HepG2 (cell line): ENCODE measurements around the gene PATL2. TPM values are rescaled to one million over a fixed set of nuclear protein-coding genes. Genes with fewer than 3 reads are reported as not detected.

Experiments
- AKAP8 ChIP-seq: sonication (generic); formaldehyde crosslinking; IDR thresholded peaks from 2 replicates; pipeline ENCODE4 v1.5.1; 2020; ENCODE audit warnings: mild to moderate bottlenecking, missing genetic modification reagents
- BCL6 ChIP-seq: IDR thresholded peaks from 2 replicates; pipeline ENCODE4 v1.6.1; 2016; ENCODE audit warnings: missing genetic modification reagents, missing compliant biosample characterization
- KAT2B ChIP-seq: fragments of 150-350 bp; IDR thresholded peaks from 2 replicates; pipeline ENCODE4 v1.6.1; 2014; ENCODE audit warnings: low read depth, low read length, borderline replicate concordance
- MED8 ChIP-seq: sonication (generic); formaldehyde crosslinking; IDR thresholded peaks from 2 replicates; pipeline ENCODE4 v1.8.1; 2023; ENCODE audit warnings: mild to moderate bottlenecking, missing genetic modification reagents; ENCODE audit not compliant: insufficient replicate concordance
- POLR2AphosphoS5 ChIP-seq: IDR thresholded peaks from 2 replicates; pipeline ENCODE4 v1.6.1; 2012; ENCODE audit warnings: low read depth, low read length
- RAD51 ChIP-seq: fragments of 450-650 bp; IDR thresholded peaks from 2 replicates; pipeline ENCODE4 v1.6.1; 2016; ENCODE audit warnings: borderline replicate concordance
- REL ChIP-seq: sonication (generic); formaldehyde crosslinking; conservative IDR thresholded peaks from 2 replicates; pipeline ENCODE4 v1.8.0; 2022; ENCODE audit warnings: mild to moderate bottlenecking, missing genetic modification reagents, moderate library complexity
- SOX5 ChIP-seq: IDR thresholded peaks from 2 replicates; pipeline ENCODE4 v1.6.1; 2016; ENCODE audit warnings: borderline replicate concordance
- XRCC5 ChIP-seq: fragments of 200-400 bp; formaldehyde crosslinking; optimal IDR thresholded peaks from 2 replicates; pipeline ENCODE3; 2017; ENCODE audit warnings: mild to moderate bottlenecking, low read length
- ZBTB7A ChIP-seq: sonication (generic); formaldehyde crosslinking; IDR thresholded peaks from 2 replicates; pipeline ENCODE4 v1.8.0; 2022; ENCODE audit warnings: mild to moderate bottlenecking, missing genetic modification reagents
- ZBTB8A ChIP-seq: sonication (generic); formaldehyde crosslinking; IDR thresholded peaks from 2 replicates; pipeline ENCODE4 v1.4.0; 2020; ENCODE audit warnings: mild to moderate bottlenecking, low read depth, missing genetic modification reagents, borderline replicate concordance
- ZFAT ChIP-seq: sonication (generic); formaldehyde crosslinking; conservative IDR thresholded peaks from 2 replicates; pipeline ENCODE4 v1.8.1; 2023; ENCODE audit warnings: missing genetic modification reagents, inconsistent platforms
- ZNF207 ChIP-seq: fragments of 450-650 bp; IDR thresholded peaks from 2 replicates; pipeline ENCODE4 v1.6.1; 2016; ENCODE audit warnings: antibody characterized with exemption, borderline replicate concordance
- ZNF253 ChIP-seq: sonication (generic); formaldehyde crosslinking; IDR thresholded peaks from 2 replicates; pipeline ENCODE4 v1.8.0; 2022; ENCODE audit warnings: mild to moderate bottlenecking, missing genetic modification reagents, borderline replicate concordance
- ZNF766 ChIP-seq: sonication (generic); formaldehyde crosslinking; IDR thresholded peaks from 2 replicates; pipeline ENCODE4 v1.5.0; 2020; ENCODE audit warnings: missing genetic modification reagents, borderline replicate concordance
- polyA plus RNA-seq, 8 experiments: library from polyadenylated mRNA; depleted of rRNA in 3 of 8; stranded (reverse) in 7 of 8; unstranded in 1 of 8; fragments of >200 nt; fragmentation: Illumina TruSeq in 4 of 8; extraction: Trizol in 4 of 8; gene quantifications; 2 replicates each; pipeline versions ENCODE4 v1.2.1 to v1.2.3, GENCODE V29; 2011 to 2016; ENCODE audit warnings: low read depth in 4 of 8, missing spikeins in 1 of 8, mixed read lengths in 1 of 8; ENCODE audit not compliant: insufficient read depth in 1 of 8
- total RNA-seq, 5 experiments: library from RNA; depleted of rRNA; stranded (reverse); fragments of >200 nt; fragmentation: Illumina TruSeq; extraction: Trizol; gene quantifications; 2 replicates each; pipeline ENCODE4 v1.2.3, GENCODE V29; 2016; ENCODE audit warnings: low read depth in 1 of 5
- TF ChIP-seq, protein P1 (sequence below): sonication (generic); formaldehyde crosslinking; IDR thresholded peaks from 2 replicates; pipeline ENCODE4 v1.9.0; 2022; ENCODE audit warnings: missing genetic modification reagents, mild to moderate bottlenecking, borderline replicate concordance
- TF ChIP-seq, protein P2 (sequence below): sonication (generic); formaldehyde crosslinking; IDR thresholded peaks from 2 replicates; pipeline ENCODE4 v1.5.0; 2020; ENCODE audit warnings: mild to moderate bottlenecking, missing genetic modification reagents
- TF ChIP-seq, protein P3 (sequence below): sonication (generic); formaldehyde crosslinking; IDR thresholded peaks from 2 replicates; pipeline ENCODE4 v1.4.0; 2020; ENCODE audit warnings: missing genetic modification reagents
- TF ChIP-seq, protein P4 (sequence below): IDR thresholded peaks from 2 replicates; pipeline ENCODE4 v1.6.1; 2016; ENCODE audit warnings: control low read depth
- TF ChIP-seq, protein P5 (sequence below): sonication (generic); formaldehyde crosslinking; IDR thresholded peaks from 2 replicates; pipeline ENCODE4 v1.8.1; 2023; ENCODE audit warnings: mild to moderate bottlenecking, missing genetic modification reagents, borderline replicate concordance
- TF ChIP-seq, protein P6 (sequence below): sonication (generic); formaldehyde crosslinking; conservative IDR thresholded peaks from 2 replicates; pipeline ENCODE4 v1.4.0; 2020; ENCODE audit warnings: missing genetic modification reagents

The PATL2 gene
- total and polyA plus RNA-seq, 2 of the 13 experiments (the other 11 are each of a cell fraction or from before 2014, with no cell fraction given) = 0.15 to 0.53 TPM

DNA sequence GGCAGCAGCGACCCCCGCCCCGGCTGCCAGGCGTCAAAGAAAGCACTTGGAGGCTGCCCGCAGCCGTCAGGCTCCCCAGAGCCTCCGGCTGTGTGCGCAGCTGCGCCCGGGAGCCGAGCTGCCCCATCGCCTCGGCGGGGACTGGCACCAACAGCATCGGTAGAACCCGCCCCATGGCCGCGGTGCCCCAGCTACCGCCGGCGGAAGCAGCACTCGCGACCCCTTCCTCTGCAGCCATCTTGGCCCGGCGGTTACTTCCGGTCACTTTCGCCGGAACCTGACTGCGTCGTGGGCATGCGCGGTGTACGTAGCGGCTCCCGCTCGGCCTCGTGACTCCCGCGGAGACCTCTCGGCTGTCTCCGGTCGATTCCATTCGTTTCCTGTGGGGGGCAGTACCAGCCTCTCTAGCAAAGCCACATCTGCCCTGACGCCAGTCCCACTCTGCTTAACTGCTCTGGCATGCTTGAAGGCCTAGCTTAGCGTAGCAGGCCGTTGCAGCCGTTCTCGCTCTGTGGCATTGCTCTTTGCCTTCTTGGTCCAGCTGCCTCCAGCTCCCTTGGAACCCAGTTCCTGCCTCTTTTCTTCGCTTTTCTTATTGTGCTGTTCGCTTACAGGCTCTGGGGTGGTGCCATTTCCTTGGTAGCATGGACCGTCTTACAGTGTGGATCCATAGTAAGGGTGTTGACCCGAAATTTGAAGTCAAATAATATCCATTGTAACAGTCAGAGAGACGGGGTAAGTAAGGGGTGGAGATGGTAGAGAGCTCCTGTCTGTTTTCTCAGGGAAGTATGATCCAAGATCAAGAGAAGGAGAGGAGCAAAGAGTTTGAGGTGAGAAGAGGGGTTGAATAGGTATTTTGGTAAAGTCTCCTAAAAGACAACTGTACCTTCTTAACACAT lies 47.5 kb downstream of the PATL2 start, which contains the start of gene SPG11 (continued):
- TF ChIP-seq, protein P1, sequence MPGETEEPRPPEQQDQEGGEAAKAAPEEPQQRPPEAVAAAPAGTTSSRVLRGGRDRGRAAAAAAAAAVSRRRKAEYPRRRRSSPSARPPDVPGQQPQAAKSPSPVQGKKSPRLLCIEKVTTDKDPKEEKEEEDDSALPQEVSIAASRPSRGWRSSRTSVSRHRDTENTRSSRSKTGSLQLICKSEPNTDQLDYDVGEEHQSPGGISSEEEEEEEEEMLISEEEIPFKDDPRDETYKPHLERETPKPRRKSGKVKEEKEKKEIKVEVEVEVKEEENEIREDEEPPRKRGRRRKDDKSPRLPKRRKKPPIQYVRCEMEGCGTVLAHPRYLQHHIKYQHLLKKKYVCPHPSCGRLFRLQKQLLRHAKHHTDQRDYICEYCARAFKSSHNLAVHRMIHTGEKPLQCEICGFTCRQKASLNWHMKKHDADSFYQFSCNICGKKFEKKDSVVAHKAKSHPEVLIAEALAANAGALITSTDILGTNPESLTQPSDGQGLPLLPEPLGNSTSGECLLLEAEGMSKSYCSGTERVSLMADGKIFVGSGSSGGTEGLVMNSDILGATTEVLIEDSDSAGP (CRISPR knock-in tag) = peak; percentile 95; the same call in 1 of the 2 replicates
- peak; percentile 67 for TF ChIP-seq ZBTB7A
- TF ChIP-seq KAT2B = no peak
- TF ChIP-seq, protein P2, sequence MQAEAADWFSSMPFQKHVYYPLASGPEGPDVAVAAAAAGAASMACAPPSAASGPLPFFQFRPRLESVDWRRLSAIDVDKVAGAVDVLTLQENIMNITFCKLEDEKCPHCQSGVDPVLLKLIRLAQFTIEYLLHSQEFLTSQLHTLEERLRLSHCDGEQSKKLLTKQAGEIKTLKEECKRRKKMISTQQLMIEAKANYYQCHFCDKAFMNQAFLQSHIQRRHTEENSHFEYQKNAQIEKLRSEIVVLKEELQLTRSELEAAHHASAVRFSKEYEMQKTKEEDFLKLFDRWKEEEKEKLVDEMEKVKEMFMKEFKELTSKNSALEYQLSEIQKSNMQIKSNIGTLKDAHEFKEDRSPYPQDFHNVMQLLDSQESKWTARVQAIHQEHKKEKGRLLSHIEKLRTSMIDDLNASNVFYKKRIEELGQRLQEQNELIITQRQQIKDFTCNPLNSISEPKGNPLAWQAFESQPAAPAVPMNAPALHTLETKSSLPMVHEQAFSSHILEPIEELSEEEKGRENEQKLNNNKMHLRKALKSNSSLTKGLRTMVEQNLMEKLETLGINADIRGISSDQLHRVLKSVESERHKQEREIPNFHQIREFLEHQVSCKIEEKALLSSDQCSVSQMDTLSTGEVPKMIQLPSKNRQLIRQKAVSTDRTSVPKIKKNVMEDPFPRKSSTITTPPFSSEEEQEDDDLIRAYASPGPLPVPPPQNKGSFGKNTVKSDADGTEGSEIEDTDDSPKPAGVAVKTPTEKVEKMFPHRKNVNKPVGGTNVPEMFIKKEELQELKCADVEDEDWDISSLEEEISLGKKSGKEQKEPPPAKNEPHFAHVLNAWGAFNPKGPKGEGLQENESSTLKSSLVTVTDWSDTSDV (CRISPR knock-in tag) = peak; percentile 83
- TF ChIP-seq SOX5 (CRISPR knock-in tag) = peak; percentile 60
- TF ChIP-seq ZBTB8A = no peak
- TF ChIP-seq REL (CRISPR knock-in tag) = peak; percentile 89
- TF ChIP-seq, protein P3, sequence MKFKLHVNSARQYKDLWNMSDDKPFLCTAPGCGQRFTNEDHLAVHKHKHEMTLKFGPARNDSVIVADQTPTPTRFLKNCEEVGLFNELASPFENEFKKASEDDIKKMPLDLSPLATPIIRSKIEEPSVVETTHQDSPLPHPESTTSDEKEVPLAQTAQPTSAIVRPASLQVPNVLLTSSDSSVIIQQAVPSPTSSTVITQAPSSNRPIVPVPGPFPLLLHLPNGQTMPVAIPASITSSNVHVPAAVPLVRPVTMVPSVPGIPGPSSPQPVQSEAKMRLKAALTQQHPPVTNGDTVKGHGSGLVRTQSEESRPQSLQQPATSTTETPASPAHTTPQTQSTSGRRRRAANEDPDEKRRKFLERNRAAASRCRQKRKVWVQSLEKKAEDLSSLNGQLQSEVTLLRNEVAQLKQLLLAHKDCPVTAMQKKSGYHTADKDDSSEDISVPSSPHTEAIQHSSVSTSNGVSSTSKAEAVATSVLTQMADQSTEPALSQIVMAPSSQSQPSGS (CRISPR knock-in tag) = peak; percentile 66
- TF ChIP-seq POLR2AphosphoS5 = peak; percentile 87
- TF ChIP-seq XRCC5 = peak; percentile 89
- TF ChIP-seq AKAP8 = no peak
- TF ChIP-seq, protein P4, sequence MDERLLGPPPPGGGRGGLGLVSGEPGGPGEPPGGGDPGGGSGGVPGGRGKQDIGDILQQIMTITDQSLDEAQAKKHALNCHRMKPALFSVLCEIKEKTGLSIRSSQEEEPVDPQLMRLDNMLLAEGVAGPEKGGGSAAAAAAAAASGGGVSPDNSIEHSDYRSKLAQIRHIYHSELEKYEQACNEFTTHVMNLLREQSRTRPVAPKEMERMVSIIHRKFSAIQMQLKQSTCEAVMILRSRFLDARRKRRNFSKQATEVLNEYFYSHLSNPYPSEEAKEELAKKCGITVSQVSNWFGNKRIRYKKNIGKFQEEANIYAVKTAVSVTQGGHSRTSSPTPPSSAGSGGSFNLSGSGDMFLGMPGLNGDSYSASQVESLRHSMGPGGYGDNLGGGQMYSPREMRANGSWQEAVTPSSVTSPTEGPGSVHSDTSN = no peak
- peak; percentile 91 for TF ChIP-seq ZFAT (CRISPR knock-in tag)
- TF ChIP-seq ZNF253 = no peak
- TF ChIP-seq MED8 (CRISPR knock-in tag) = no peak
- TF ChIP-seq, protein P5, sequence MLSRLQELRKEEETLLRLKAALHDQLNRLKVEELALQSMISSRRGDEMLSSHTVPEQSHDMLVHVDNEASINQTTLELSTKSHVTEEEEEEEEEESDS = 0 out of 2 replicates have a peak, but pooled peaks have one; percentile 15
- no peak for TF ChIP-seq ZNF207
- TF ChIP-seq RAD51 = peak; percentile 35; the same call in 1 of the 2 replicates
- TF ChIP-seq, protein P6, sequence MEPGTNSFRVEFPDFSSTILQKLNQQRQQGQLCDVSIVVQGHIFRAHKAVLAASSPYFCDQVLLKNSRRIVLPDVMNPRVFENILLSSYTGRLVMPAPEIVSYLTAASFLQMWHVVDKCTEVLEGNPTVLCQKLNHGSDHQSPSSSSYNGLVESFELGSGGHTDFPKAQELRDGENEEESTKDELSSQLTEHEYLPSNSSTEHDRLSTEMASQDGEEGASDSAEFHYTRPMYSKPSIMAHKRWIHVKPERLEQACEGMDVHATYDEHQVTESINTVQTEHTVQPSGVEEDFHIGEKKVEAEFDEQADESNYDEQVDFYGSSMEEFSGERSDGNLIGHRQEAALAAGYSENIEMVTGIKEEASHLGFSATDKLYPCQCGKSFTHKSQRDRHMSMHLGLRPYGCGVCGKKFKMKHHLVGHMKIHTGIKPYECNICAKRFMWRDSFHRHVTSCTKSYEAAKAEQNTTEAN (CRISPR knock-in tag) = peak; percentile 88
- peak; percentile 62 for TF ChIP-seq BCL6 (CRISPR knock-in tag)
- peak; percentile 88 for TF ChIP-seq ZNF766 (CRISPR knock-in tag)
